Bronchial epithelial cell (primary cell): ENCODE data around the gene PRELP. TPM values are rescaled to one million over a fixed set of nuclear protein-coding genes. Genes with fewer than 3 reads are reported as not detected.
"Not testable (repeated sequence)": the region's sequence is repeated elsewhere in the genome, so short reads cannot be mapped to it uniquely, and the experiment has no call there.

Source experiments
- DNase-seq: peaks from one replicate; pipeline ENCODE4 v3.0.0-alpha.2; 2010; ENCODE audit warnings: low read depth
- FAIRE-seq: peaks from 2 replicates; lab custom pipeline; 2011; peaks lifted over from hg19 to GRCh38; lab: Jason Lieb, UNC
- H3K27me3 ChIP-seq: 2 replicates; pipeline ENCODE4 v1.5.1; 2011; ENCODE audit warnings: low read length; ENCODE audit not compliant: control insufficient read depth, insufficient read depth
- H3K36me3 ChIP-seq: 2 replicates; pipeline ENCODE4 v1.5.1; 2011; ENCODE audit warnings: low read length; ENCODE audit not compliant: control insufficient read depth, insufficient read depth
- H3K4me3 ChIP-seq: 2 replicates; pipeline ENCODE4 v1.5.1; 2011; ENCODE audit warnings: mild to moderate bottlenecking, low read depth, low read length, control low read depth
- CTCF ChIP-seq: IDR thresholded peaks from 2 replicates; pipeline ENCODE4 v1.5.1; 2011; ENCODE audit warnings: mild to moderate bottlenecking, moderate library complexity, low read length, control low read depth, inconsistent platforms; ENCODE audit not compliant: insufficient read depth, severe bottlenecking
- total RNA-seq: library from RNA; depleted of rRNA; stranded (reverse); fragments of >200 nt; gene quantifications from 2 replicates; pipeline ENCODE4 v1.2.1, GENCODE V29; 2014

PRELP gene
- total RNA-seq, 1 donor from 2014 or later: not detected

GRCh38 chr1:203465146-203465798, 10.3 kb upstream of the PRELP start:
- Histone ChIP-seq H3K4me3 (no peak overlapping the region), H3K36me3 (no peaks in the 10 kb centered on the region), H3K27me3 (peaks cover 12% of the 10 kb centered on the region)
- no peak for TF ChIP-seq CTCF
- DNase-seq (no peak), FAIRE-seq (no peak)

- no peak for DNase-seq
- TF ChIP-seq CTCF: no peak
- Histone ChIP-seq H3K4me3 (no peak overlapping the region), H3K36me3 (no peaks in the 10 kb centered on the region), H3K27me3 (peaks cover 12% of the 10 kb centered on the region)
- no peak for FAIRE-seq
These were observed 9.7 kb upstream of the PRELP start for GRCh38 chr1:203465948-203466347.

GRCh38 chr1:203466906-203467549, 8.6 kb upstream of the PRELP start:
- not testable (repeated sequence) for H3K4me3 ChIP-seq, DNase-seq, H3K36me3 ChIP-seq, FAIRE-seq
- H3K27me3 ChIP-seq: peaks cover 10% of the 10 kb centered on the region

- no peak for DNase-seq
- H3K36me3 ChIP-seq: no peaks in the 10 kb centered on the region
- TF ChIP-seq CTCF: no peak
- no peak for FAIRE-seq
- peaks cover 8% of the 10 kb centered on the region for H3K27me3 ChIP-seq
- no peak overlapping the region for H3K4me3 ChIP-seq
These were observed 8.1 kb upstream of the PRELP start for GRCh38 chr1:203467550-203467921.

GRCh38 chr1:203468326-203468725, 7.3 kb upstream of the PRELP start:
- no peak for TF ChIP-seq CTCF
- H3K36me3 ChIP-seq: no peaks in the 10 kb centered on the region
- peaks cover 8% of the 10 kb centered on the region for H3K27me3 ChIP-seq
- H3K4me3 ChIP-seq: no peak overlapping the region
- FAIRE-seq (no peak), DNase-seq (no peak)

- FAIRE-seq: no peak
- no peaks in the 10 kb centered on the region for H3K36me3 ChIP-seq
- H3K4me3 ChIP-seq: no peak overlapping the region
- TF ChIP-seq CTCF: no peak
- DNase-seq: no peak
- peaks cover 7% of the 10 kb centered on the region for H3K27me3 ChIP-seq
These were observed 5.4 kb upstream of the PRELP start for GRCh38 chr1:203470240-203470639.
